H9 (cell line): ENCODE measurements around the gene TRAPPC8. TPM values are rescaled to one million over a fixed set of nuclear protein-coding genes. Genes with fewer than 3 reads are reported as not detected.
"Not testable (repeated sequence)": the region's sequence is repeated elsewhere in the genome, so short reads cannot be mapped to it uniquely, and the experiment has no call there.

ENCODE experiments used
- DNase-seq: peaks from one replicate; pipeline ENCODE4 v3.0.0-alpha.2; 2017
- H2AFZ ChIP-seq: one replicate; pipeline ENCODE4 v1.6.1; 2013; ENCODE audit warnings: mild to moderate bottlenecking, low read length, control low read depth, moderate library complexity
- H2AK5ac ChIP-seq: 2 replicates; pipeline ENCODE4 v1.6.1; 2013; ENCODE audit warnings: low read length, control low read depth, mixed read lengths; ENCODE audit not compliant: insufficient read length
- H2BK120ac ChIP-seq: one replicate; pipeline ENCODE4 v1.6.1; 2013; ENCODE audit warnings: low read depth, mild to moderate bottlenecking, low read length, control low read depth, inconsistent platforms; ENCODE audit not compliant: poor library complexity, severe bottlenecking
- H2BK12ac ChIP-seq: 2 replicates; pipeline ENCODE4 v1.6.1; 2013; ENCODE audit warnings: low read length, control low read depth, mixed read lengths, low read depth; ENCODE audit not compliant: insufficient read length
- H2BK15ac ChIP-seq: 2 replicates; pipeline ENCODE4 v1.6.1; 2013; ENCODE audit warnings: low read depth, low read length, control low read depth
- H2BK20ac ChIP-seq: one replicate; pipeline ENCODE4 v1.6.1; 2013; ENCODE audit warnings: low read depth, mild to moderate bottlenecking, low read length, control low read depth, inconsistent platforms; ENCODE audit not compliant: poor library complexity, severe bottlenecking
- H2BK5ac ChIP-seq: 2 replicates; pipeline ENCODE4 v1.6.1; 2013; ENCODE audit warnings: low read length, control low read depth, mixed read lengths; ENCODE audit not compliant: insufficient read length
- H3K14ac ChIP-seq: 2 replicates; pipeline ENCODE4 v1.6.1; 2013; ENCODE audit warnings: low read length, control low read depth; ENCODE audit not compliant: insufficient read depth
- H3K18ac ChIP-seq: 2 replicates; pipeline ENCODE4 v1.6.1; 2013; ENCODE audit warnings: low read depth, mild to moderate bottlenecking, mixed read lengths, low read length, control low read depth; ENCODE audit not compliant: insufficient read length
- H3K23ac ChIP-seq: 2 replicates; pipeline ENCODE4 v1.6.1; 2013; ENCODE audit warnings: low read length, control low read depth, mixed read lengths, low read depth; ENCODE audit not compliant: insufficient read length
- H3K23me2 ChIP-seq: 2 replicates; pipeline ENCODE4 v1.6.1; 2013; ENCODE audit warnings: low read depth, mild to moderate bottlenecking, mixed read lengths, low read length, control low read depth; ENCODE audit not compliant: insufficient read length, poor library complexity, severe bottlenecking
- H3K27ac ChIP-seq: 2 replicates; pipeline ENCODE4 v1.5.1; 2013; ENCODE audit warnings: low read length, control low read depth, mixed read lengths, low read depth; ENCODE audit not compliant: insufficient read length
- H3K27me3 ChIP-seq: 2 replicates; pipeline ENCODE4 v1.6.1; 2013; ENCODE audit warnings: low read length, control low read depth, inconsistent platforms; ENCODE audit not compliant: insufficient read depth
- H3K4ac ChIP-seq: 2 replicates; pipeline ENCODE4 v1.6.1; 2013; ENCODE audit warnings: low read depth, mild to moderate bottlenecking, control low read depth, inconsistent platforms, low read length, moderate library complexity
- H3K4me1 ChIP-seq: 2 replicates; pipeline ENCODE4 v1.6.1; 2013; ENCODE audit warnings: low read length, control low read depth, inconsistent platforms; ENCODE audit not compliant: insufficient read depth
- H3K4me2 ChIP-seq: 2 replicates; pipeline ENCODE4 v1.6.1; 2013; ENCODE audit warnings: low read length, control low read depth, mixed read lengths; ENCODE audit not compliant: insufficient read length, insufficient read depth
- H3K56ac ChIP-seq: 2 replicates; pipeline ENCODE4 v1.6.1; 2013; ENCODE audit warnings: low read depth, mild to moderate bottlenecking, mixed read lengths, low read length, control low read depth; ENCODE audit not compliant: insufficient read length
- H3K79me1 ChIP-seq: 2 replicates; pipeline ENCODE4 v1.6.1; 2013; ENCODE audit warnings: low read depth, mild to moderate bottlenecking, moderate library complexity, low read length, control low read depth, inconsistent platforms; ENCODE audit not compliant: insufficient read depth, poor library complexity, severe bottlenecking
- H3K79me2 ChIP-seq: 2 replicates; pipeline ENCODE4 v1.6.1; 2013; ENCODE audit warnings: low read length, control low read depth, inconsistent platforms; ENCODE audit not compliant: insufficient read depth
- H3K9ac ChIP-seq: 2 replicates; pipeline ENCODE4 v1.6.1; 2013; ENCODE audit warnings: low read length, control low read depth, mixed read lengths; ENCODE audit not compliant: insufficient read length; ENCODE audit errors: extremely low read depth
- H3K9me3 ChIP-seq: one replicate; pipeline ENCODE4 v1.6.1; 2013; ENCODE audit warnings: low read depth, low read length, inconsistent platforms; ENCODE audit not compliant: control insufficient read depth
- H3T11ph ChIP-seq: one replicate; pipeline ENCODE4 v1.6.1; 2013; ENCODE audit warnings: mild to moderate bottlenecking, low read length, control low read depth, inconsistent platforms
- H4K20me1 ChIP-seq: one replicate; pipeline ENCODE4 v1.6.1; 2013; ENCODE audit not compliant: control insufficient read depth, insufficient read length, insufficient read depth
- H4K5ac ChIP-seq: 2 replicates; pipeline ENCODE4 v1.6.1; 2013; ENCODE audit warnings: low read depth, mild to moderate bottlenecking, mixed read lengths, low read length, control low read depth; ENCODE audit not compliant: insufficient read length
- H4K8ac ChIP-seq: replicated peaks from 2 replicates; pipeline ENCODE4 v1.6.1; 2013; ENCODE audit warnings: low read length, control low read depth, mixed read lengths, low read depth; ENCODE audit not compliant: insufficient read length
- H4K91ac ChIP-seq: 2 replicates; pipeline ENCODE4 v1.6.1; 2013; ENCODE audit warnings: low read depth, mild to moderate bottlenecking, moderate library complexity, mixed read lengths, low read length, control low read depth; ENCODE audit not compliant: insufficient read length
- H3K27ac Mint-ChIP-seq, 3 experiments: 2 replicates in 2 of 3; 3 replicates in 1 of 3; pipeline ENCODE4 v1.8.0; 2020 to 2021; ENCODE audit warnings: mixed read lengths in 3 of 3, mild to moderate bottlenecking in 1 of 3, moderate library complexity in 1 of 3
- H3K27me3 Mint-ChIP-seq: 2 replicates; pipeline ENCODE4 v1.8.0; 2021; ENCODE audit warnings: low read depth, mild to moderate bottlenecking, moderate library complexity, mixed read lengths
- H3K36me3 Mint-ChIP-seq, 3 experiments: 2 replicates in 2 of 3; 3 replicates in 1 of 3; pipeline ENCODE4 v1.8.0; 2020 to 2021; ENCODE audit warnings: low read depth in 3 of 3, mixed read lengths in 3 of 3; ENCODE audit not compliant: insufficient read depth in 1 of 3
- H3K4me1 Mint-ChIP-seq, 2 experiments: 2 replicates each; pipeline ENCODE4 v1.8.0; 2020; ENCODE audit warnings: mixed read lengths in 2 of 2
- H3K4me3 Mint-ChIP-seq, 2 experiments: 2 replicates in 1 of 2; 3 replicates in 1 of 2; pipeline ENCODE4 v1.8.0; 2020 to 2021; ENCODE audit warnings: mild to moderate bottlenecking in 2 of 2, mixed read lengths in 2 of 2, moderate library complexity in 1 of 2
- H3K9me3 Mint-ChIP-seq, 2 experiments: 2 replicates in 1 of 2; 3 replicates in 1 of 2; pipeline ENCODE4 v1.8.0; 2020; ENCODE audit warnings: mild to moderate bottlenecking in 2 of 2, mixed read lengths in 2 of 2, moderate library complexity in 1 of 2
- WGBS: extraction: QIAGEN DNeasy Blood & Tissue Kit; methylation state at CpG from one replicate; pipeline ENCODE4 v1.1.7; 2013; ENCODE audit warnings: missing lambda C conversion rate, low lambda C conversion rate, mixed read lengths; ENCODE audit not compliant: insufficient read length; ENCODE audit errors: extremely low coverage; 5-methylcytosine and 5-hydroxymethylcytosine counted together
- total RNA-seq: library from RNA; stranded (reverse); gene quantifications from 2 replicates; pipeline ENCODE4 v1.2.1, GENCODE V29; 2021

The TRAPPC8 gene
- total RNA-seq, 1 experiment from 2014 or later = 40.4 TPM

DNA sequence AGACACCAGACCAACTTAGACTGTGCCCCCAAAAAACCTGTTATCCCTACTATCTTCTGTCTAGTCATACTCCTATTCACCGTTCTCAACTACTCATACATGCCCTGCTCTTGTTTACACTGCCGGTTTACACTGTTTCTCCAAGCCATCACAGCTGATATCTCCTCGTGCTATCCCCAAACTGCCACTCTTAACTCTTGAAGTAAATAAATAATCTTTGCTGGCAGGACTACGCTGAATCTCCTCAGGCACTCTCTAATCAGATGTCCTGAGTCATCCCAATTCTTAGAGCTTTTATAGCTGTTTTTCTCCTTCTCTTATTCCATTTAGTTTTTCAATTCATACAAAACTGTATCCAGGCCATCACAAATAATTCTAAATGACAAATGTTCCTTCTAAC is 133.9 kb downstream of the TRAPPC8 start:
- H3K27ac ChIP-seq, H3K4me2 ChIP-seq, H3K27me3 ChIP-seq: not testable (repeated sequence)

More for the DNA sequence above, 133.9 kb downstream of the TRAPPC8 start:
- H3T11ph ChIP-seq, H4K91ac ChIP-seq, H3K9me3 Mint-ChIP-seq, H3K27me3 Mint-ChIP-seq, H3K9ac ChIP-seq, H3K4ac ChIP-seq, H3K4me1 ChIP-seq, H3K36me3 Mint-ChIP-seq, H2BK20ac ChIP-seq, H3K79me1 ChIP-seq, H3K27ac Mint-ChIP-seq, H3K79me2 ChIP-seq, H3K9me3 ChIP-seq, H3K18ac ChIP-seq, H2BK12ac ChIP-seq, H2AFZ ChIP-seq, H3K4me3 Mint-ChIP-seq, DNase-seq, H3K23me2 ChIP-seq, H4K20me1 ChIP-seq, H2AK5ac ChIP-seq, H3K14ac ChIP-seq, H4K5ac ChIP-seq, H2BK120ac ChIP-seq, H3K56ac ChIP-seq, H4K8ac ChIP-seq, H2BK5ac ChIP-seq, H3K23ac ChIP-seq, H2BK15ac ChIP-seq: not testable (repeated sequence)
- no CpG with 5 or more reads among the region's 4 CpGs for WGBS
- H3K4me1 Mint-ChIP-seq = peaks cover 26 to 27% of the 10 kb centered on the region in 2 experiments; a peak in 3 of 4 replicates
